ENCODE data around the gene C15orf40. TPM values are rescaled to one million over a fixed set of nuclear protein-coding genes. Genes with fewer than 3 reads are reported as not detected.

Gene C15orf40
- total RNA-seq, 2 experiments from 2014 or later: 30.5 TPM

Other genes starting within 250 kb of the C15orf40 start
- gene FSD2, start 205.6 kb downstream of the C15orf40 start, total RNA-seq: not detected
- gene WHAMM, start 202.0 kb downstream of the C15orf40 start, total RNA-seq: 1 to 10 TPM; 5.5 to 6.1 TPM
- gene HOMER2, start 58.9 kb downstream of the C15orf40 start, total RNA-seq: 10 to 100 TPM in 1 of 2 experiments, 1 to 10 TPM in 1; 8.6 to 10.8 TPM
- 10 to 100 TPM; 27.4 to 30.0 TPM for gene RAMAC, start 25.4 kb downstream of the C15orf40 start, total RNA-seq
- 10 to 100 TPM; 56.5 to 58.0 TPM for gene BTBD1, start 55.6 kb upstream of the C15orf40 start, total RNA-seq
- 1 to 10 TPM; 2.1 to 2.6 TPM for gene TM6SF1, start 96.0 kb upstream of the C15orf40 start, total RNA-seq
- gene HDGFL3, start 196.2 kb upstream of the C15orf40 start, total RNA-seq: 1 to 10 TPM; 6.9 to 7.4 TPM

All from activated CD8-positive, alpha-beta memory T cell treated with anti-CD3 and anti-CD28 coated beads for 36 hours (primary cell).